Activated CD4-positive, alpha-beta T cell treated with anti-CD3 and anti-CD28 coated beads, Interleukin-2, amount 50 U/mL, for 1 hour (primary cell): ENCODE data around the gene GSG1.
"Not testable (repeated sequence)": the region's sequence is repeated elsewhere in the genome, so short reads cannot be mapped to it uniquely, and the experiment has no call there.

Experiments
- DNase-seq: peaks from one replicate; pipeline ENCODE4 v3.0.0-alpha.2; 2020

The GSG1 gene

GRCh38 chr12:13046964-13047363, 56.5 kb downstream of the GSG1 start:
- DNase-seq, result no peak

- no peak for DNase-seq
These were observed 57.7 kb downstream of the GSG1 start for GRCh38 chr12:13045816-13046215.

GRCh38 chr12:13044906-13045299, 58.6 kb downstream of the GSG1 start:
- no peak for DNase-seq

GRCh38 chr12:13044002-13044905, 59.2 kb downstream of the GSG1 start, which contains the start of gene FAM234B:
Gene FAM234B, plus strand, starts transcription at chr12:13044381. Its CDS starts 23 bp downstream, at chr12:13044404.
- peak; percentile 68 for DNase-seq

- no peak for DNase-seq
These were observed 60.7 kb downstream of the GSG1 start for GRCh38 chr12:13042666-13043230.

GRCh38 chr12:13041224-13041623, 62.2 kb downstream of the GSG1 start:
- DNase-seq, result no peak

- no peak for DNase-seq
These were observed 64.0 kb downstream of the GSG1 start for GRCh38 chr12:13039328-13039956.

- DNase-seq, result no peak
These were observed 64.8 kb downstream of the GSG1 start for GRCh38 chr12:13038491-13039161.

GRCh38 chr12:13036881-13037280, 66.6 kb downstream of the GSG1 start:
- DNase-seq, result no peak

- DNase-seq, result not testable (repeated sequence)
These were observed 68.1 kb downstream of the GSG1 start for GRCh38 chr12:13035335-13035734.
